Epidermal melanocyte (primary cell): Measurements from ENCODE around the gene FAM156B.
A peak's percentile ranks its signal among the peaks of the same experiment; 100 is the strongest.
"Not testable (repeated sequence)": the region's sequence is repeated elsewhere in the genome, so short reads cannot be mapped to it uniquely, and the experiment has no call there.

Experiments
- DNase-seq: peaks from one replicate; pipeline ENCODE4 v3.0.0; 2011; ENCODE audit warnings: low spot score; ENCODE audit not compliant: insufficient read length

FAM156B gene

DNA sequence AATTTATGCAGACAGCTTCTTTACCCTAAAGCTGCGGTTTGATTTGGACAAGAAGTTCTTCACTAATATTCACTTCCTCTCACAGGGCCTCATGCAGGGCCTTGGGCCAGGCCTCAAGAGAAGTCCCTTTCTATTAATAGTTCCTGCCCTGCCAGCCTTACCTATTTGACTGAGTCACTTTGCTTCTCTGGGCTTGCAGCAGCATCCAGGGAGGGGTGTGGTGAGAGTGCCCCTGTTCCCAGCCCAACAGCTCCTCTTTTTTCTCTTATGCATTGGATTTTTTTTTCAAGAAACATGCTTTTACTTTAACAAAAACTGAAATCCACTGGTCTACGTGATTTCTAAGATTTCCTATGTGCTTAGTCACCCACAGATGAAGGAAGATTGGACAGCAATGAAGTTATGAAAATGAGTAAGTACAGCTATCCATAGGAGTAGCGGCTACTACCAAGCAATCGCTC is 26.7 kb downstream of the FAM156B start:
- DNase-seq = no peak

DNA sequence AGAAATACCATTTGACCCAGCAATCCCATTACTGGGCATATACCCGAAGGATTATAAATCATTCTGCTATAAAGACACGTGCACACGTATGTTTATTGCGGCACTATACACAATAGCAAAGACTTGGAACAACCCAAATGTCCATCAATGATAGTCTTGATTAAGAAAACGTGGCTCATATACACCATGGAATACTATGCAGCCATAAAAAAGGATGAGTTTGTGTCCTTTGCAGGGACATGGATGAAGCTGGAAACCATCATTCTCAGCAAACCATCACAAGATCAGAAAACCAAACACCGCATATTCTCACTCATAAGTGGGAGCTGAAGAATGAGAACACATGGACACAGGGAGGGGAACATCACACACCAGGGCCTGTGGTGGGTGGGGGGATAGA is 33.1 kb downstream of the FAM156B start:
- not testable (repeated sequence) for DNase-seq

GRCh38 chrX:52933213-52933612 is 36.1 kb downstream of the FAM156B start:
- DNase-seq = no peak

GRCh38 chrX:52933976-52934703 is 37.0 kb downstream of the FAM156B start:
- no peak for DNase-seq

DNA sequence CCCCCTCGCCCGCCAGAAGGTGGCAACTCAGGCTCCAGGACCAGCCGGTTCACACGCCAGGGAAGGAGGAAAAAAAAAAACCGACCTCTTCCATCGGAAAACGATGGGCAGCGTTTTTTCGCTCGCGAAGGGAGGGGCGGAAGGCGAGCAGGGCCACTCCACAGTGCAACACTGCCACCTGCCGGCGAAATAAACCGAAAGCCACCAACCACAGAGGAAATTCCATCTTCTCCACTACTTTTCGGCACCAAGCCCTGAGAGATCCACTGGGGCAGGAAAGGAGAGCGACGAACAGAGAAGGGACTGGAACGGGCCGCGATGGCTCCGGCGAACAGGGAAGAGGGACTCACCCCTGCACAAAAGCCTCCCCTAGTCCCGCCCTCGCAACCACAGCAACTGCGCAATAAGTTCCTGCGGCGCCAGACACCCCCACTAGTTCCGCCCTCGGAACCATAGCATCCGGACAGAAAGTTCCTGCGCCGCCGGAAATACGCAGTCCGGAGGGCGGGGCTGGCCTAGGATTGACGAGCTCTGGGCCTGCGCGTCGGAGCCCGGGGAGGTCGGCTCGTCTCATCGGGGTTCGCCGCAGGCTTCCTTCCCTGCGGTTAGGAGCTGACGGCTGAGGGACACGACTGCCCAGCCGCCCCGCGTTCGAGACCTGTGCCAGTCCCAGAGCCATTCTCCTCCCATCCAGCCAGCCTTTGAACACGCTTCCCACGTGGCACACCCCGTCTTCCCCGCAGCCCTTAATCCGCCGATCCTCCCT is 37.8 kb downstream of the FAM156B start:
- DNase-seq = peak; percentile 59

DNA sequence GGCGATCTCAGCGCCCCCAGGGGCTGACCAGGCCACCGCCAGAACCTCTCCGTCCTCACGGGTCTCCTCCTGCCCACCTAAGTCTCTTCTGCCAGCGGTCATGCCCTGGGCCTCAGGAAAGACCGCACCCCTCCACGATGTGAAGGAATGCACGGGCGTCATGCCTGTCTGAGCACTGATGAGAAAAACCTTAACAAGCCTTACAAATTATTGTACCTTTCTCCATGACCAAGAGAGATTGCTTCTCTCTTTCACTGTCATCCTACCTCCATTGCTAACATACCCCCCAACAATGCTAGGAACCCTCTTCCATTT is 38.3 kb downstream of the FAM156B start:
- DNase-seq = not testable (repeated sequence)

DNA sequence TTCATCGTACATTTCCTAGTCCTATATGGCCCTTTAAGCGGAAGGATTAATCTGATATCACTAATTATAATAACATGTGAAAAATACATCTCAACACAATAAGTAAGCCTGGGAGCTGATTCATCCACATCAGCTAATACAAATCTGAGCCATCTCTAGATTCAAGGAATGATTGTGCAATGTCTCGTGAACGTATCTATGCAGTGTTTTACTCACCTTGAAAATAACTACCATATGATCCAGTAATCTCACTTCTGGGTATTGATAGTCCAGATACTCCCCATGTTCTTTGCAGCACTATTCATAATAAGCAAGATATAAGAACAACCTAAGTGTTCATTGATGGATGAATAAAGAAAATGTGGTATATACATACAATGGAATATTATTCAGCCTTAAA is 43.6 kb downstream of the FAM156B start:
- not testable (repeated sequence) for DNase-seq

GRCh38 chrX:52941728-52942127 is 44.6 kb downstream of the FAM156B start:
- not testable (repeated sequence) for DNase-seq

DNA sequence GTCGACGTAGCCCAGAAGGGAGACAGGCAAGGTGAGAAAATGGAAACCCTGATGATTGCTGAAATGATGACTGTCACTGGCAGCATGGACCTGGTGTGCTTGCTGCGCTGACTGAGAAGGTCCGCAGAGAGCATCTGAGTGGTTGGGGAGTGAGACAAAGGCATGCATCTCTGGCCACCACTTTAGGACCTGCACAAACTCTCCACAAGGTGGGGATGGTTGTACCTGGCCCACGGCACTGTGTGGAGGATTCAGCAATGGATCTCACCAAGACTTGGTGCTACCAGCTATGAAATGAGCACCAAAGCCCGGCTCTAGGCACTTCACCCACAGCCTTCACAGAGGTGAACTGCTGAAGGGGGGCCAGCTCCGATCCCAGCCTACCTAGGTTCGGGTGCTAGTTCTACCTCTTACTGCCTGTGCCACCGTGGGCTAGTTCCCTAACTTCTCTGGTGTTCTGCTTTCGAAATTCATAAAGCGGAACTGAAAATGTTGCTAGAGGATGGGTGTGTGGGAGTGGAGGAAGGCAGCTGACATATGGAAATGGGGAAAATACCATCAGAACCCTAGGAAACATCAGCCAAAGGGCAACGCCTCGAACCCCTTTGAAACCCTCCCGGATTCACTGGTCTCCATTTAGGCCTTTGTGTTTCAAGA is 48.8 kb downstream of the FAM156B start:
- not testable (repeated sequence) for DNase-seq

GRCh38 chrX:52947501-52947900 is 50.4 kb downstream of the FAM156B start:
- DNase-seq = not testable (repeated sequence)

GRCh38 chrX:52948265-52948664 is 51.1 kb downstream of the FAM156B start:
- DNase-seq = not testable (repeated sequence)

- not testable (repeated sequence) for DNase-seq
Observed at GRCh38 chrX:52949325-52949724, 52.2 kb downstream of the FAM156B start.

DNA sequence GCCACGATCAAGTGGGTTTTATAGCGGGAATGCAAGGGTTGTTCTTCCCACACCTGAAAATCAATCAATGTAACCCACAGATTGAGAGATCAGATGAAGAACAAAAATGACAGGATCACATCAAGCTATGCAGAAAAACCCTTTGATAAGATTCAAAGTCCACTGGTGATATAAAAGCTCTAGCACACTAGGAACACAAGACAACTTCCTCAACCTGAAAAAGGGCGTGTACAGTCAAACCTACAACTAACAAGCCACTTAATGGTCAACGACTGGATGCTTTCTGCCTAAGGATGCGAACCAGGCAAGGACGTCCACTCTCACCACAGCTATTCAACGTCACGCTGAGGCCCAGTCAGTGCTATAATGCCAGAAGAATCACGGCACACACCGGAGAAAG is 52.8 kb downstream of the FAM156B start:
- DNase-seq = not testable (repeated sequence)
